ENCODE measurements around the gene PRKN.

- TF ChIP-seq, protein P1, sequence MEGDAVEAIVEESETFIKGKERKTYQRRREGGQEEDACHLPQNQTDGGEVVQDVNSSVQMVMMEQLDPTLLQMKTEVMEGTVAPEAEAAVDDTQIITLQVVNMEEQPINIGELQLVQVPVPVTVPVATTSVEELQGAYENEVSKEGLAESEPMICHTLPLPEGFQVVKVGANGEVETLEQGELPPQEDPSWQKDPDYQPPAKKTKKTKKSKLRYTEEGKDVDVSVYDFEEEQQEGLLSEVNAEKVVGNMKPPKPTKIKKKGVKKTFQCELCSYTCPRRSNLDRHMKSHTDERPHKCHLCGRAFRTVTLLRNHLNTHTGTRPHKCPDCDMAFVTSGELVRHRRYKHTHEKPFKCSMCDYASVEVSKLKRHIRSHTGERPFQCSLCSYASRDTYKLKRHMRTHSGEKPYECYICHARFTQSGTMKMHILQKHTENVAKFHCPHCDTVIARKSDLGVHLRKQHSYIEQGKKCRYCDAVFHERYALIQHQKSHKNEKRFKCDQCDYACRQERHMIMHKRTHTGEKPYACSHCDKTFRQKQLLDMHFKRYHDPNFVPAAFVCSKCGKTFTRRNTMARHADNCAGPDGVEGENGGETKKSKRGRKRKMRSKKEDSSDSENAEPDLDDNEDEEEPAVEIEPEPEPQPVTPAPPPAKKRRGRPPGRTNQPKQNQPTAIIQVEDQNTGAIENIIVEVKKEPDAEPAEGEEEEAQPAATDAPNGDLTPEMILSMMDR (IDR thresholded peaks at IDR 0.05; ENCODE audit: insufficient read depth, low read length): no peak
- TF ChIP-seq REST (IDR thresholded peaks at IDR 0.05; ENCODE audit: insufficient replicate concordance, low read depth) (no peak), SPI1 (IDR thresholded peaks at IDR 0.05; ENCODE audit: borderline replicate concordance, low read depth) (no peak)
Measured at GRCh38 chr6:162211777-162212176, 515.8 kb downstream of the PRKN start.
